ENCODE results near the gene MEGF9. TPM values are rescaled to one million over a fixed set of nuclear protein-coding genes. Genes with fewer than 3 reads are reported as not detected.

MEGF9 gene
- total RNA-seq = 12.9 and 18.5 TPM in 2 replicates

DNA sequence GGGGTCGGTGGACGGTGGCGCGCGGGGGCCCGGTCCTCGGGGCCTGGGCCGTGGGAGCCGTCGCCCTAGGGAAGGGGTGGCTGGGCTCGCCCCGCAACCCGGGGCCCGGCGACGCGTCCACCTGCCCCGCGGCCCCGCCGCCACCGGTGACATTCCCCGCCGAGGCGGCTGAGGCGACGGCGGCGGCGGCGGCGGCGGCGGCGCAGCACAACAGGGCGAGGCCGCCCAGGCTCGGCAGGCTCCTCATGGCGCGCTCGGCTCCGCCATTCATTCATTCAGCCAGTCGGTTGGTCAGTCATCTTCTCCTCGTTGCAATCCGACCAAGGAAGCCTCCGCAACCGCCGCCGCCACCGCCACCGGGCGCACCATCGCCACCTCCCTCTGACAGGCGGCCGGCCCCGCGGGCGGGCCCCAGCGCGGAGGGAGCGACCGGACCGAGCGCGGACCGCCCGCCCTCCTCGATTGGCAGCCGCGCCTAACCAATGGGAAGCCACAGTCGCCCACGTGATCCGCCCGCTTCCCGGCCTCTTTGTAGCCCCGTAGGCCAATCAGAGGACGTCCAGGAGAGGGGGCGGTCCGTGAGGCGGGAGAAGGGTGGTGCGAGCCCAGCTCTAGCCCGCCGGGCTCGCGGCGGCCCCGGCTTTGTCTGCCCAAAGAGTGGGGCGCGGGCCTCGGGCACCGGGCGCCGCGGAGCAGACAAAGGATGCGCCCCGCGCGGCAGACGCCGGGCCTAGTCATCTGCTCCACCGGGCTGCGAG, at the start of gene MEGF9:
Gene MEGF9, minus strand, starts transcription at position 383 of the 758 bp plus-strand sequence. Its CDS starts 112 bp downstream, at position 271.

DNA sequence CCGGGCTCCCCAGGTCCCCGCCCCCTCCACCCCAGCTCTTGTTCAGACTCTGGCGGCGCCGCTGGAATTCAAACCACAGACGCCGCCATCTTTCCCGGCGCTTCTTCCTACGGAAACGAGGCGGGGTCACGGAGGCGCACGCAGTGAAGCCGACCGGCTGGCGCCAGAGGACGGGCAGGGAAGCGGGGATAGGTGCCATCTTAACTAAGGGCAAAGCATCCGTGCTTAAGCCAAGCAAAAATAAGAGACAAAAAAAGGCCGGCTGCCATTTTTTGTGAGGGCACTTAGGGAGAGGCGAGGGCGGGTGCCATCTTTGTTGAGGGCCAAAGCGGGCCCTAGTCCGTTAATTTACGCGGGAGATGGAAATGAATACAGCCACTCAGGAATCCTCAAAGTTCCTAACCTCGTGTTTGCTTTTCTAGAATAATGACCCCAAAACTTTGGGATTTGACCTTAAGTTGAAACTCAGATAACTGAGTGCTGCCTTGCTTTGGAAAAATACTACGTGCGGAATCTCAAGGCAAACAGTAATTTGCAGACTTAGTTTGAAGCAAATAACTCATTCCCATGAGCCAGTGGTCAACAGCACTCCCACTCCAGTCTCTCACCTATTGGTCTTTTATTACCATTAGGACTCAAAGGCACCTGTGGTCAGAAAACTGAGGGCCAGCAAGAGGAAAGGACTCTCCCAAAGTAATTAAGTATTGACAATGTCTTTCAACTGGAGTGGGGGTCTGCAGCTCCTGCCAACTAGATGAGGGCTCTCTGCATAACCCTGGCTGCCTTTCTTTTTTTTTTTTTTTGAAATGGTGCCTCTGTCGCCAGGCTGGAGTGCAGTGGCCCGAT, 134.0 kb downstream of the MEGF9 start, which contains the start of gene CDK5RAP2:
Gene CDK5RAP2, minus strand, starts transcription at position 117 of the 846 bp plus-strand sequence. CDS start 189 bp downstream, outside the sequence.

Other genes with a start within 250 kb of the MEGF9 start
- 32.6 and 40.9 TPM in 2 replicates for gene CDK5RAP2, start 134.3 kb downstream of the MEGF9 start, total RNA-seq
- gene FBXW2, start 78.9 kb upstream of the MEGF9 start, total RNA-seq = 36.4 and 37.1 TPM in 2 replicates
- gene PSMD5, start 128.5 kb upstream of the MEGF9 start, total RNA-seq = 35.2 and 46.7 TPM in 2 replicates
- gene PHF19, start 162.7 kb upstream of the MEGF9 start, total RNA-seq = 23.7 and 47.4 TPM in 2 replicates
- gene TRAF1, start 212.3 kb upstream of the MEGF9 start, total RNA-seq = 1.3 and 3.8 TPM in 2 replicates

Measured in smooth muscle cell of trachea (primary cell).